Urothelium cell line (cell line): ENCODE data around the gene VDAC2.

Experiments
- DNase-seq: peaks from one replicate; pipeline ENCODE4 v3.0.0; 2011; ENCODE audit warnings: low spot score, mixed read lengths
- FAIRE-seq: peaks from 2 replicates; lab custom pipeline; 2011; peaks lifted over from hg19 to GRCh38; lab: Jason Lieb, UNC

VDAC2 gene

GRCh38 chr10:75228278-75228677 is 17.7 kb downstream of the VDAC2 start:
- DNase-seq = no peak
- no peak for FAIRE-seq

GRCh38 chr10:75228834-75229233 is 18.2 kb downstream of the VDAC2 start:
- no peak for DNase-seq
- no peak for FAIRE-seq

- no peak for FAIRE-seq
- DNase-seq = no peak
Observed at GRCh38 chr10:75229971-75230370, 19.4 kb downstream of the VDAC2 start.

GRCh38 chr10:75230600-75231038 is 20.0 kb downstream of the VDAC2 start:
- DNase-seq (peak; percentile 84), FAIRE-seq (no peak)

- DNase-seq (no peak), FAIRE-seq (no peak)
Observed at GRCh38 chr10:75231672-75232581, 21.3 kb downstream of the VDAC2 start.

- no peak for DNase-seq
Observed at GRCh38 chr10:75233444-75234016, 22.9 kb downstream of the VDAC2 start.

GRCh38 chr10:75234017-75234682 is 23.6 kb downstream of the VDAC2 start:
- FAIRE-seq = no peak
- peak; percentile 98 for DNase-seq

More at GRCh38 chr10:75233444-75234016, 22.9 kb downstream of the VDAC2 start:
- no peak for FAIRE-seq

GRCh38 chr10:75234683-75235374 is 24.2 kb downstream of the VDAC2 start:
- FAIRE-seq (no peak), DNase-seq (peak; percentile 62)

- DNase-seq = peak; percentile 97
- FAIRE-seq = no peak
Observed at GRCh38 chr10:75235375-75236177, 25.0 kb downstream of the VDAC2 start, which contains the start of gene COMTD1. Gene COMTD1 (minus strand): TSS chr10:75235957. CDS start chr10:75235928, 29 bp downstream.

GRCh38 chr10:75236178-75236825 is 25.7 kb downstream of the VDAC2 start:
- DNase-seq = peak; percentile 25
- FAIRE-seq = no peak

- no peak for DNase-seq
- FAIRE-seq = no peak
Observed at GRCh38 chr10:75238182-75239095, 27.8 kb downstream of the VDAC2 start.

GRCh38 chr10:75239096-75239790 is 28.6 kb downstream of the VDAC2 start:
- DNase-seq = no peak
- FAIRE-seq = no peak

- DNase-seq (no peak), FAIRE-seq (no peak)
Observed at GRCh38 chr10:75240329-75241076, 29.9 kb downstream of the VDAC2 start.

- no peak for FAIRE-seq
- no peak for DNase-seq
Observed at GRCh38 chr10:75243426-75243825, 32.8 kb downstream of the VDAC2 start.

- FAIRE-seq = no peak
Observed at GRCh38 chr10:75244487-75245353, 34.1 kb downstream of the VDAC2 start.

More at GRCh38 chr10:75244487-75245353, 34.1 kb downstream of the VDAC2 start:
- no peak for DNase-seq
